C4-2B (cell line): ENCODE results near the gene ZNF367.

Experiments
- ZFX ChIP-seq: fragments of 450-650 bp; IDR thresholded peaks from 2 replicates; pipeline ENCODE4 v1.6.1; 2017
- TF ChIP-seq, protein P1 (sequence below): fragments of 450-650 bp; conservative IDR thresholded peaks from 2 replicates; pipeline ENCODE4 v1.5.1; 2017; ENCODE audit warnings: mild to moderate bottlenecking

GRCh38 chr9:96381125-96381524 is 37.0 kb downstream of the ZNF367 start:
- TF ChIP-seq, protein P1, sequence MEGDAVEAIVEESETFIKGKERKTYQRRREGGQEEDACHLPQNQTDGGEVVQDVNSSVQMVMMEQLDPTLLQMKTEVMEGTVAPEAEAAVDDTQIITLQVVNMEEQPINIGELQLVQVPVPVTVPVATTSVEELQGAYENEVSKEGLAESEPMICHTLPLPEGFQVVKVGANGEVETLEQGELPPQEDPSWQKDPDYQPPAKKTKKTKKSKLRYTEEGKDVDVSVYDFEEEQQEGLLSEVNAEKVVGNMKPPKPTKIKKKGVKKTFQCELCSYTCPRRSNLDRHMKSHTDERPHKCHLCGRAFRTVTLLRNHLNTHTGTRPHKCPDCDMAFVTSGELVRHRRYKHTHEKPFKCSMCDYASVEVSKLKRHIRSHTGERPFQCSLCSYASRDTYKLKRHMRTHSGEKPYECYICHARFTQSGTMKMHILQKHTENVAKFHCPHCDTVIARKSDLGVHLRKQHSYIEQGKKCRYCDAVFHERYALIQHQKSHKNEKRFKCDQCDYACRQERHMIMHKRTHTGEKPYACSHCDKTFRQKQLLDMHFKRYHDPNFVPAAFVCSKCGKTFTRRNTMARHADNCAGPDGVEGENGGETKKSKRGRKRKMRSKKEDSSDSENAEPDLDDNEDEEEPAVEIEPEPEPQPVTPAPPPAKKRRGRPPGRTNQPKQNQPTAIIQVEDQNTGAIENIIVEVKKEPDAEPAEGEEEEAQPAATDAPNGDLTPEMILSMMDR = no peak
- TF ChIP-seq ZFX = no peak
